AG04450 (cell line): ENCODE results near the gene TRIM75. TPM values are rescaled to one million over a fixed set of nuclear protein-coding genes. Genes with fewer than 3 reads are reported as not detected.

Experiments
- CTCF ChIA-PET: fragments of 300-600, 350-600 bp; formaldehyde crosslinking; extraction: SDS; loops from one replicate; lab custom pipeline; 2022; ENCODE audit warnings: antibody characterized with exemption, inconsistent platforms; lab: Charles Lee
- POLR2A ChIA-PET: fragments of 350-600 bp; formaldehyde crosslinking; extraction: SDS; loops from one replicate; lab custom pipeline; 2021; ENCODE audit warnings: antibody characterized with exemption, inconsistent platforms; lab: Yijun Ruan, JAX
- DNase-seq: peaks from one replicate; pipeline ENCODE4 v3.0.0-alpha.2; 2011; ENCODE audit warnings: low read depth, low spot score
- H3K27ac ChIP-seq: one replicate; pipeline ENCODE4 v1.5.1; 2012; ENCODE audit warnings: low read depth, low read length, control low read depth
- H3K27me3 ChIP-seq: one replicate; pipeline ENCODE4 v1.6.0; 2012; ENCODE audit warnings: low read length; ENCODE audit not compliant: control insufficient read depth, insufficient read depth
- H3K4me3 ChIP-seq: 2 replicates; pipeline ENCODE4 v1.5.1; 2011; ENCODE audit warnings: mild to moderate bottlenecking, low read depth, low read length, control low read depth
- H3K9me3 ChIP-seq: 2 replicates; pipeline ENCODE4 v1.5.1; 2012; ENCODE audit warnings: low read length; ENCODE audit not compliant: control insufficient read depth, insufficient read depth
- polyA minus RNA-seq: library from RNA; depleted of rRNA, polyadenylated mRNA; stranded (reverse); fragments of >200 nt; gene quantifications from 2 replicates; pipeline ENCODE4 v1.2.3, GENCODE V29; 2011; rRNA and poly(A)+ RNA removed
- polyA plus RNA-seq: library from polyadenylated mRNA; depleted of rRNA; stranded (reverse); fragments of >200 nt; gene quantifications from 2 replicates; pipeline ENCODE4 v1.2.3, GENCODE V29; 2011; rRNA removed
- TF ChIP-seq, protein P1 (sequence below): IDR thresholded peaks from 2 replicates; pipeline ENCODE4 v1.5.1; 2011; ENCODE audit warnings: low read depth, low read length, control low read depth, inconsistent platforms

The TRIM75 gene
- polyA plus RNA-seq (not detected in 2 replicates), polyA minus RNA-seq (not detected in 2 replicates)

DNA sequence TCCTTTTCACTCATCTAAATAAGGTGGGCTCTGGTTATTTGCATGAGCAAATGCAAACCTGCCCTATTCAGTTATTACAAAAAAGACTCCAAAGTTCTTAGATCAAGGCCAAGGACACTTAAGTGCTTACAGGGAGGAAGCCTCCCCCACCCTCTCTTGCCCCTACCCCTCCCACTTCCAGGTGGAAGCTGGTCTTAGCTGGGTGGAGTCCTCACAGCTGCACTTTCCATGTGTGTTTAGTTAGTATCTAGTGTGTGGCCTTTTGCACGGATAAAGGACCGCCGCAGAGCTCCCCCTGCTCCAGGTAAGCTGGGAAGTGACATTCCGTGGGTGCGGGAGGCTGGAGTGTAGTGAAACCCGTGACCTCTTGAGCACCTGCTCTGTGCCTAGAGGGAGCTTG, at the start of gene TRIM75:
TRIM75 (plus strand) TSS at position 222 of the 400 bp plus-strand sequence. CDS start 5,282 bp downstream, outside the sequence.
- no peaks in the 10 kb centered on the region for H3K9me3 ChIP-seq
- no peak for DNase-seq
- ChIA-PET POLR2A (no interaction called here), CTCF (interaction anchor here (1.2 kb wide), 1 partner anchor 8 kb away, joined by 4 read pairs; no protein-coding TSS in a partner anchor)
- TF ChIP-seq, protein P1, sequence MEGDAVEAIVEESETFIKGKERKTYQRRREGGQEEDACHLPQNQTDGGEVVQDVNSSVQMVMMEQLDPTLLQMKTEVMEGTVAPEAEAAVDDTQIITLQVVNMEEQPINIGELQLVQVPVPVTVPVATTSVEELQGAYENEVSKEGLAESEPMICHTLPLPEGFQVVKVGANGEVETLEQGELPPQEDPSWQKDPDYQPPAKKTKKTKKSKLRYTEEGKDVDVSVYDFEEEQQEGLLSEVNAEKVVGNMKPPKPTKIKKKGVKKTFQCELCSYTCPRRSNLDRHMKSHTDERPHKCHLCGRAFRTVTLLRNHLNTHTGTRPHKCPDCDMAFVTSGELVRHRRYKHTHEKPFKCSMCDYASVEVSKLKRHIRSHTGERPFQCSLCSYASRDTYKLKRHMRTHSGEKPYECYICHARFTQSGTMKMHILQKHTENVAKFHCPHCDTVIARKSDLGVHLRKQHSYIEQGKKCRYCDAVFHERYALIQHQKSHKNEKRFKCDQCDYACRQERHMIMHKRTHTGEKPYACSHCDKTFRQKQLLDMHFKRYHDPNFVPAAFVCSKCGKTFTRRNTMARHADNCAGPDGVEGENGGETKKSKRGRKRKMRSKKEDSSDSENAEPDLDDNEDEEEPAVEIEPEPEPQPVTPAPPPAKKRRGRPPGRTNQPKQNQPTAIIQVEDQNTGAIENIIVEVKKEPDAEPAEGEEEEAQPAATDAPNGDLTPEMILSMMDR = no peak
- no peaks in the 10 kb centered on the region for H3K27me3 ChIP-seq
- no peak within 1 kb of the TSS for H3K4me3 ChIP-seq
- no peak within 1 kb of the TSS for H3K27ac ChIP-seq

DNA sequence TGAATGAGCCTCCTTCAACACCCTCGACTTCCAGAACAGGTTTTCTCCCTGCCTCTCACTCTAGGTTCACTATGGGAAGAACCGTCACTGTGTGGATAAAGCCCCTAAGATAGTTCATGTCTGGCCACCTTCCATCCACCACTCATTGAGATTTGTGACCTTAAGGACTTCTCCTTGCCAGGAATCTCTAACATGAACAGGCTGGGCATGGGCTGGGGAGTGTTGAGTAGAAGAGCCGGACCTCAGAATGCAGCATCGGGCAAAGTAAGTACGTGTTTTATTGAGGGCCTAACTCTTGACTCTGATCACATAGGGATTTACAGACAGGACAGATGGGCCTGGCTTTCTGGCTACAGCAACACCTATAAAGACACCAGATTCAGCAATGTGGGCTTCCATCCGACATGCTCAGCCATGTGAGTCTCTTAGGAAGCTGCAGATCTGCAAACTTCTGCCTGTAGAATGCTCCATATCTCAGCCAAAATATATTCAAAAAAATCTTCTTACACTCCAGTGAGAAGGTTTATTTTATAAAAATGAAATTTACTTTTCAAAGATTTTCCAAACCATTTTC, 48.2 kb upstream of the TRIM75 start:
- Histone ChIP-seq H3K4me3 (no peak overlapping the region), H3K27ac (no peak overlapping the region), H3K9me3 (no peaks in the 10 kb centered on the region; the same call in 1 of the 2 replicates), H3K27me3 (no peaks in the 10 kb centered on the region)
- POLR2A ChIA-PET = no interaction called here
- CTCF ChIA-PET = no interaction called here
- no peak for DNase-seq
- TF ChIP-seq, protein P1 = no peak

DNA sequence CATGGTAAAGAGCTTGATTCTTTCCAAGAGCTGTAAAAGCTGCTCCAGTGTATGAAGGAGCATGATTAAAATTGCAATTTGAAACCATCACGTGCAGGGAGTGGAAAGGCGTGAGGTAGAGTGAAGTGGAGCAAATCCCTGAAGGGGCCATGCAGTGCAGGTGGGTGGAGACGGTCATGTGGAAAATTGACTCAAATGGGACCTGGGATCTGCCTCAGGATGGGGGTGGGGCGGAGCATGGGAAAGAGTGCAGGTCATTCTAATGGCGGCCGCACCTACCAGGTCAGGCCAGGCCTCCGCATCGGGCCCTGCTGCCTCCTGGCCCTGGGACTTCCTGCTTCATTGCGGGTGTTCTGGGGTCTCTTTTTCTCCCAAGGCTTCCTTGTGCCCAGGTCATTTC, 47.2 kb upstream of the TRIM75 start:
- DNase-seq = no peak
- no peaks in the 10 kb centered on the region; the same call in 1 of the 2 replicates for H3K9me3 ChIP-seq
- H3K27me3 ChIP-seq = no peaks in the 10 kb centered on the region
- CTCF ChIA-PET = no interaction called here
- POLR2A ChIA-PET = no interaction called here
- H3K27ac ChIP-seq = no peak overlapping the region
- H3K4me3 ChIP-seq = no peak overlapping the region
- TF ChIP-seq, protein P1 = no peak

DNA sequence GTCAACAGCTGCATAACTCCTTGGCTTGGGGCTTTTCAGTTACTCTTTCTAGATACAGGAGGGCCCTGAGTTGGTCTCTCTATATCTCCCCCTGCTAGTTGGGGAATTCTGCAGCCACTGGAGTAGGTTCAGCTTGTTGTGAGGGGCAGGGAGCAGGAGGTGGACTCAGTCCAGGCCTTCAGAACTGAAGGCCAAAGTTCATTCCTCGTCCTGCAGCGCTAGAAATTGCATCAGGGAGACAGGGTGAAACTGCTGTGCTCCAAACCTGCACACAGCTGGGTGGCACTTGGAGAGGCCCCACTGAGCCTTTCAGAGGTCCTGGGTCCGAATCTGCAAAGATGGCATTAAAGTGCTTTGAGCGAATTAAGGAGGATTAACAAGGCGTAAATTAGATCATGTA, 46.8 kb upstream of the TRIM75 start:
- Histone ChIP-seq H3K27me3 (no peaks in the 10 kb centered on the region), H3K27ac (no peak overlapping the region), H3K4me3 (no peak overlapping the region), H3K9me3 (no peaks in the 10 kb centered on the region; the same call in 1 of the 2 replicates)
- ChIA-PET POLR2A (no interaction called here), CTCF (no interaction called here)
- no peak for DNase-seq
- TF ChIP-seq, protein P1 = no peak

DNA sequence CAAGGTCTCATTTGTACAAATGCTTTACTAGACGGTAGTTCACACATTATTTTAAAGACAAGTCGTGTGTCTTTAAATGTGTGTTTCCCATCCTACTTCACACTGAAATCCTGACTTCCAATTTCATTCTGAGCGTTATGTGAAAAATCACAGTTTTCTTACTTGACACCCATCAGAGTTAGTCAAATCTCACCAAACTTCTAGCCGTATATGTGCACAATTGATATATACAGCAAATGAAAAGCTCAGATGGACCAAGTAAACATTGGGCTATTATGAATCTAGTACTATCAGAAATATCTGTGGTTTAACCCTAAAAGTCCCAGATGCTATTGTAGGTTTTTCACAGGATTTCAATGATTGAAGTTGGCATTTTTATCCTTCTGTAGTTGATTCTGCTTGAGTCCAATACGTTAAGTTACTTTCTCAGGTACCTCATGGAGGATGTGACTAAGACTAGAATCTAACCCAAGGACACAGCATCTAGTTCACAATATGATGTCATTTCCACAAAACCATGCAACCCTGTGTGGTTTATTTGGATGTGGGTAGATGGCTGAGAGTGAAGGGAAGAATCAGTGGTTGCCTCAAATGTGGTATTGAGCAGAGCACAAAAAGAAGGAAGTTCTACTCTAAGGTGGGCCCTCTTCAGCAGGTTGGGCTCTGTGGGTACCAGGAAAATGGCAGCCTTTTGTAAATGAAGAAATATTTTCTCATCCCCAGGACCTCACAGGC, 44.0 kb upstream of the TRIM75 start:
- Histone ChIP-seq H3K9me3 (no peaks in the 10 kb centered on the region; the same call in 1 of the 2 replicates), H3K27me3 (no peaks in the 10 kb centered on the region), H3K27ac (no peak overlapping the region), H3K4me3 (no peak overlapping the region)
- ChIA-PET CTCF (no interaction called here), POLR2A (no interaction called here)
- TF ChIP-seq, protein P1 = no peak
- DNase-seq = no peak
